ENCODE measurements around the gene KLHL20.
"Not testable (repeated sequence)": the region's sequence is repeated elsewhere in the genome, so short reads cannot be mapped to it uniquely, and the experiment has no call there.

KLHL20 gene

GRCh38 chr1:173749137-173749536, 34.4 kb downstream of the KLHL20 start:
- DNase-seq (ENCODE audit: low read depth, low spot score) = no peak

GRCh38 chr1:173753830-173754229, 39.0 kb downstream of the KLHL20 start:
- DNase-seq (ENCODE audit: low read depth, low spot score) = no peak

DNA sequence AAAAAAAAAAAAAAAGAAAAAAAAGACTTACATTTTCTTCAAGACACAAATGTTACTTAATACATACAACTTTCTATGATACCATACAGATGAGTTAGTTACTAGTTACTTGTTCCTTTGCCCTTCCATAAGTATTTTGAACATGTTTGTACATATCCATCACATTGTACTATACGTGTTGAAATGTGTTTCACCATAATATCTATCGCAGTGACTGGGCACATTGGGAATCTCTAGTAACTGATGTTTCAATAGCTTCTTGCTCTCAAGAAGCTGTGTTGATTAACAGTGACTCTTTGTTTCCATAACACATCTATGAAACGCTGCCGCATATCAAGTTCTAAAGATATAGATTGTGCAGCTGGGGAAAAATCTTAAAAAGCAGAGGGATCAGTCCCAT, 42.9 kb downstream of the KLHL20 start:
- DNase-seq (ENCODE audit: low read depth, low spot score) = no peak

- DNase-seq (ENCODE audit: low read depth, low spot score) = no peak
Measured at GRCh38 chr1:173758110-173758509, 43.3 kb downstream of the KLHL20 start.

DNA sequence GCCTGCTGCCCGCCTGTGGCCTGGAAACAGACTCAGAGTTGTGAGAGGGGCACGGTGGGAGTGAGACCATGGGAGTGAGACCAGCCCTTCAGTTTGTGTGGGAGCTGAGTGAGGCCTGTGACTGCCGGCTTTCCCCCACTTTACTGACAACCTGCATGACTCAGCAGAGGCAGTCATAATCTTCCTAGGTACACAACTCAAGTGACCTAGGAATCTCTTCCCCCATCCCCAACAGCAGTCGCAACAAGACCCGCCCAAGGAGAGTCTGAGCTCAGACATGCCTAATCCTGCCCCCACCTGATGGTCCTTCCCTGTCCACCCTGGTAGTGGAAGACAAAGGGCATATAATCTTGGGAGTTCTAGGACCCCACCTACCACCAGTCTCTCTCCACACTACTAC, 44.2 kb downstream of the KLHL20 start:
- no peak for DNase-seq (ENCODE audit: low read depth, low spot score)

DNA sequence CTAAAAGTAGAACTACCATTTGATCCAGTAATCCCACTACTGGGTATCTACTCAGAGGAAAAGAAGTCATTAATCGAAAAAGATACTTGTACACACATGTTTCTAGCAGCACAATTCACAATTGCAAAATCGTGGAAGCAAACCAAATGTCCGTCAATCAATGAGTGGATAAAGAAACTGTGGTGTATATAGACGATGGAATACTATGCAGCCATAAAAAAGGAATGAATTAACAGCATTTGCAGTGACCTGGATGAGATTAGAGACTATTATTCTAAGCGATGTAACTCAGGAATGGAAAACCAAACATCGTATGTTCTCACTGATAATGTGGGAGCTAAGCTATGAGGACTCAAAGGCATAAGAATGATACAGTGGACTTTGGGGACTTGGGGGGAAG, 49.5 kb downstream of the KLHL20 start:
- not testable (repeated sequence) for DNase-seq (ENCODE audit: low read depth, low spot score)

DNA sequence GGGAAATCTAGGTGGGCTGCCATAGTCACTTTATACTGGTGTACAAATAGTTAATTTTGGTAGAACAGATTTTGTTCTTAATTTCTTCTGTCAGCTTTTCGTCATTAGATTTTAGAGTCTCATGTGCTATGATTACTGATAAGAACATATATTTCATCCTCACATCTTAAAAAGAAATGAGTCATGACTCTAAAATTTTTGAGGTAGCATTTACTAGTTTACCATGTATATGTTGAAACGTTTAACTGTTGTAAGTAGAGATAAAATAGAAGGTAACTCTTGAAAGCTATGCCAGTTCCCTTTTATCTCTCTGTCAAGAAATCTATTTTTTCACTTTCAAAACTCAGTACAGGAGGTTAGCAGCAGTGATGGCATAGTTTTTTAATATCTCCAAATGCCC, 53.4 kb downstream of the KLHL20 start:
- no peak for DNase-seq (ENCODE audit: low read depth, low spot score)

DNA sequence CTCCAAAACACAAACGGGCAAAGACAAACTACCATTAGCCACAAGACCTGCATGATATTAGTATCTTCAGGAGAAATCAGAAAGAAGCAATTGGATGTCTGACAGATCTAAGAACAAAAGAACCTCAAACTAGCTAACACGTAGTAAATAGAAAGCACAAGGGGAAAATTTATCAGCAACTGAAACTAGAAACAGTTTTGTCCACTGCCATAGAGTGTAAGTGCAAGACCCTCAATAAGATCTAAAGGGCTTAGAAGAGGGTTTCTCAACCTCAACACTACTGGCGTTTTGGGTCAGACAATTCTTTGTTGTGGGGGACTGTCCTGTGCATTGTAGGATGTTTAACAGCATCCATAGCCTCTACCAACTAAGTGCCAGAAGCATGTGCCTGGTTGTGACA, 54.0 kb downstream of the KLHL20 start:
- DNase-seq (ENCODE audit: low read depth, low spot score) = no peak

DNA sequence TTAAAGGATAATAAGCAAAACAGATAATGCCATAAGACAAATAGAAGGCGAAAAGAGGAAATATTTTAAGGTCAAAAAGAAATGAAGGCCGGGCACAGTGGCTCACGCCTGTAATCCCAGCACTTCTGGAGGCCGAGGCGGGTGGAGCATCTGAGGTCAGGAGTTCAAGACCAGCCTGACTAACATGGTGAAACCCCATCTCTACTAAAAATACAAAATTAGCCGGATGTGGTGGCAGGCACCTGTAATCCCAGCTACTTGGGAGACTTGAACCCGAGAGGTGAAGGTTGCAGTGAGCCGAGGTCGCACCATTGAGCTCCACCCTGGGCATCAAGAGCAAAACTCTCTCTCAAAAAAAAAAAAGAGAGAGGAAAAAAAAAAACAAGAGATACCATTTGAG, 55.5 kb downstream of the KLHL20 start:
- not testable (repeated sequence) for DNase-seq (ENCODE audit: low read depth, low spot score)

- DNase-seq (ENCODE audit: low read depth, low spot score) = no peak
Measured at GRCh38 chr1:173771560-173771959, 56.8 kb downstream of the KLHL20 start.

- no peak for DNase-seq (ENCODE audit: low read depth, low spot score)
Measured at GRCh38 chr1:173775578-173776226, 60.9 kb downstream of the KLHL20 start.

GRCh38 chr1:173779936-173780335, 65.2 kb downstream of the KLHL20 start:
- no peak for DNase-seq (ENCODE audit: low read depth, low spot score)

- no peak for DNase-seq (ENCODE audit: low read depth, low spot score)
Measured at GRCh38 chr1:173784997-173785396, 70.2 kb downstream of the KLHL20 start.

GRCh38 chr1:173789841-173790240, 75.1 kb downstream of the KLHL20 start:
- DNase-seq (ENCODE audit: low read depth, low spot score) = no peak

GRCh38 chr1:173798078-173798477, 83.3 kb downstream of the KLHL20 start:
- DNase-seq (ENCODE audit: low read depth, low spot score) = no peak

DNA sequence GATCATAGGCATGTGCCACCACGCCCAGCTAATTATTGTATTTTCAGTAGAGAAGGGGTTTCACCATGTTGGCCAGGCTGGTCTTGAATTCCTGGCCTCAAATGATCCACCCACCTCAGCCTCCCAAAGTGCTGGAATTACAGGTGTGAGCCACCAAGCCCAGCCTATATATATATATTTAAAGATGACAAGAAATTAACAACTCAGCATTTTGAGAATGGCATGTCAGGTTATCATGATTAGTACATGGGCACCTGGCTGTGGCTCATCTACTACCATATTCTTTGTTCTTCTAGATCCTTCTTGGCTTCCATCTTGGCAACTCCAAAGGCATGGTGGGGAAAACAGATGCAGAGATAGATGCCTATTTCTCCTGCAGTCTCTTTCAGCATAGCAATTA, 85.2 kb downstream of the KLHL20 start:
- not testable (repeated sequence) for DNase-seq (ENCODE audit: low read depth, low spot score)

- DNase-seq (ENCODE audit: low read depth, low spot score) = no peak
Measured at GRCh38 chr1:173802961-173803360, 88.2 kb downstream of the KLHL20 start.

GRCh38 chr1:173813654-173814053, 98.9 kb downstream of the KLHL20 start:
- DNase-seq (ENCODE audit: low read depth, low spot score) = not testable (repeated sequence)

- no peak for DNase-seq (ENCODE audit: low read depth, low spot score)
Measured at GRCh38 chr1:173818459-173818858, 103.7 kb downstream of the KLHL20 start.

DNA sequence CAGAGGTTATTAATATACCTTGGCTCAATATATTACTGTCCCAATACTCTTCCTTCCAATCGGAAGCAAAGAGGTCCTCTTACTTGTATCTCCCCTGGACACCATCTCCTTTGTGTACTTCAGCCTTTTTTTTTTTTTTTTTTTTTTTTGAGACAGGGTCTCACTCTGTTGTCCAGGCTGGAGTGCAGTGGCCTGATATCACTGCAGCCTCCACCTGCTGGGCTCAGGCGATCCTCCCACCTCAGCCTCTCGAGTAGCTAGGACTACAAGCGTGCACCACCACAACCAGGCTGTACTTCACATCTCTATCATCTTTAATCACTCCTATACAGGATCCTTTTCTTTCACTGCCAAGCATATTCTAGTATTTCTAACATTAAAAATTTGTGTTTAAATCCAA, 106.9 kb downstream of the KLHL20 start:
- DNase-seq (ENCODE audit: low read depth, low spot score) = no peak

GRCh38 chr1:173823781-173824314, 109.1 kb downstream of the KLHL20 start:
- no peak for DNase-seq (ENCODE audit: low read depth, low spot score)

DNA sequence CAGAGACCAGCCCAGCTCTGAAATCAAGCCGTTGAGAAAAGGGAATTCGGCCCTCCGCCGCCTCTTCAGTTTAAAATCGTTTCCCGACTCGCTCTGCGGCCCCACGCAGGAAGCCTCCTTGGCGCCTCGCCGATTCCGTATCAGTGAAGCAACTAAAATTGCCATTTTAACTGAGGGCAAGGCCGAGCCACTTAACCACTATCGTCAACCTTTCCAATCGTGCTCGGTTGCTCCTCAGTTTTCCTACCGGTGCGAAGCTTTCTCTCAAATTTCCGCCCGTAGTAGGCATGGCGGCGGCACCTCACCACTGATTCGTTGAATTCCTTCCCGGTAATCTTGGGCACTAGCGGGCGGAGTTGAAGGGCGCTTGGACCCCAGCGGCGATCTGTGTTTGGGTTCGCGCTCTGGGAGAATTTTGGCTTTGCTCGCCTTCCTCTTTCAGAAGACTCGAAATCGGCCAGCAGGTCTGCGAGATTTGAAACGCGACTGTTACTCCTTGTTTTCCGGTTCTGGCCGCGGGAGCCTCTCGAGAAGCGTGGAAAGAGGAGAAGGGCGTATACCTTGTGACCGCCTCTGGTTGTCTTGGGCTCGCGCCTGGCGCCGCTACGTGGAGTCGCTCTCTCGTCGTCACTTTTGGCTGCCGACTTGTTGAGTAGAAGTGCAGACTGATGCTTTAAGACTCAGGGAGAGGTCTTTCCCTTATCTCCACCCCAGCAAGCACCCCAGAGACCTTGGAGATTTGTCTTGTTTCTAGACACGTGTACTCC, 109.7 kb downstream of the KLHL20 start, which contains the start of the genes CENPL and DARS2:
TSS of gene CENPL (minus strand) at position 569 of the 767 bp plus-strand sequence. CDS start 13,584 bp downstream, outside the sequence.
TSS of gene DARS2 (plus strand) at position 359 of the 767 bp plus-strand sequence. CDS start 557 bp downstream, outside the sequence.
- peak; percentile 84 for DNase-seq (ENCODE audit: low read depth, low spot score)

- DNase-seq (ENCODE audit: low read depth, low spot score) = no peak
Measured at GRCh38 chr1:173827611-173828010, 112.8 kb downstream of the KLHL20 start.

All from activated CD4-positive, CD25-positive, alpha-beta regulatory T cell treated with anti-CD3 and anti-CD28 coated beads, Interleukin-2, amount 50 U/mL, for 16 hours (primary cell).